ENCODE measurements around the gene SERPINB5. TPM values are rescaled to one million over a fixed set of nuclear protein-coding genes. Genes with fewer than 3 reads are reported as not detected.
A peak's percentile ranks its signal among the peaks of the same experiment; 100 is the strongest.

The SERPINB5 gene
- polyA plus RNA-seq, 2 of the 4 experiments (the other 2 are of a cell fraction), result 0.08 to 0.12 TPM

GRCh38 chr18:63454497-63454896, 22.3 kb upstream of the SERPINB5 start:
- WGBS (ENCODE audit: missing lambda C conversion rate), result 34% methylated on average over 8 of the region's 8 CpGs
- Histone ChIP-seq H3K9me3 (no peaks in the 10 kb centered on the region), H3K4me3 (no peak overlapping the region), H3K27ac (peak overlapping the region; percentile 61 to 69; a peak in 5 of 6 replicates), H3K4me2 (peak overlapping the region; percentile 53), H3K4me1 (peaks cover 21% of the 10 kb centered on the region)
- ChIA-PET POLR2A (no interaction called here), CTCF (interaction anchor here (0.8 kb wide), 1 partner anchor 15 kb away, joined by 3 read pairs; no protein-coding TSS in a partner anchor)
- peak; percentile 54 to 62; a peak in 2 of 6 replicates for ATAC-seq
- TF ChIP-seq RNF2 (IDR thresholded peaks at IDR 0.05; ENCODE audit: borderline replicate concordance, low read depth) (no peak), CEBPB (IDR thresholded peaks at IDR 0.05) (no peak), FOSL2 (IDR thresholded peaks at IDR 0.05) (no peak), FOSL2 (CRISPR knock-in tag; IDR thresholded peaks at IDR 0.05) (no peak), ATOH8 (CRISPR knock-in tag; IDR thresholded peaks at IDR 0.05; ENCODE audit: low read depth) (no peak), SMC3 (IDR thresholded peaks at IDR 0.05) (no peak)
- peak; percentile 28 to 49 for DNase-seq (ENCODE audit: low read depth in 1 of 2, low spot score in 1 of 2)
- FAIRE-seq, result no peak

GRCh38 chr18:63457977-63458376, 18.8 kb upstream of the SERPINB5 start:
- no peak for FAIRE-seq
- 45% methylated on average over 6 of the region's 6 CpGs for WGBS (ENCODE audit: missing lambda C conversion rate)
- ATAC-seq, result no peak
- no peak overlapping the region for H3K27ac ChIP-seq
- H3K4me2 ChIP-seq, result no peak overlapping the region
- peaks cover 15% of the 10 kb centered on the region for H3K4me1 ChIP-seq
- no peaks in the 10 kb centered on the region for H3K9me3 ChIP-seq
- CTCF ChIA-PET, result no interaction called here
- DNase-seq (ENCODE audit: low read depth in 1 of 2, low spot score in 1 of 2), result no peak
- H3K4me3 ChIP-seq, result no peak overlapping the region
- POLR2A ChIA-PET, result interaction anchor here (0.6 kb wide), 1 partner anchor 90 kb away, joined by 3 read pairs; no protein-coding TSS in a partner anchor
- TF ChIP-seq CHD2 (IDR thresholded peaks at IDR 0.05; ENCODE audit: low read length, partially characterized antibody) (no peak), KDM5A (IDR thresholded peaks at IDR 0.05) (no peak), FOSL2 (IDR thresholded peaks at IDR 0.05) (no peak), FOSL2 (CRISPR knock-in tag; IDR thresholded peaks at IDR 0.05) (no peak), RFX5 (IDR thresholded peaks at IDR 0.05) (no peak), EHF (CRISPR knock-in tag; IDR thresholded peaks at IDR 0.05) (no peak), HMGXB4 (CRISPR knock-in tag; IDR thresholded peaks at IDR 0.05; ENCODE audit: borderline replicate concordance) (no peak), ELK1 (IDR thresholded peaks at IDR 0.05; ENCODE audit: low read depth, low read length) (no peak), HEYL (CRISPR knock-in tag; IDR thresholded peaks at IDR 0.05) (no peak)

- no peak for FAIRE-seq
- no peak for TF ChIP-seq ZNF302 (CRISPR knock-in tag; IDR thresholded peaks at IDR 0.05)
- no peak for TF ChIP-seq FOSL2 (IDR thresholded peaks at IDR 0.05)
- no peak for TF ChIP-seq FOSL2 (CRISPR knock-in tag; IDR thresholded peaks at IDR 0.05)
- Histone ChIP-seq H3K4me3 (no peak overlapping the region), H3K4me2 (no peak overlapping the region), H3K27ac (no peak overlapping the region), H3K9me3 (no peaks in the 10 kb centered on the region), H3K4me1 (no peaks in the 10 kb centered on the region)
- WGBS (ENCODE audit: missing lambda C conversion rate), result 4% methylated on average over 1 of the region's 1 CpG
- no peak for DNase-seq (ENCODE audit: low read depth in 1 of 2, low spot score in 1 of 2)
- CTCF ChIA-PET, result no interaction called here
- POLR2A ChIA-PET, result no interaction called here
- ATAC-seq, result no peak
These were observed 16.3 kb upstream of the SERPINB5 start for GRCh38 chr18:63460414-63460813.

GRCh38 chr18:63464434-63464833, 12.3 kb upstream of the SERPINB5 start:
- ChIA-PET POLR2A (no interaction called here), CTCF (interaction anchor here (0.7 kb wide), 1 partner anchor 25 kb away, joined by 3 read pairs; no protein-coding TSS in a partner anchor)
- Histone ChIP-seq H3K9me3 (no peaks in the 10 kb centered on the region), H3K4me2 (no peak overlapping the region), H3K4me1 (no peaks in the 10 kb centered on the region), H3K4me3 (no peak overlapping the region), H3K27ac (no peak overlapping the region)
- ATAC-seq (no peak), DNase-seq (ENCODE audit: low read depth in 1 of 2, low spot score in 1 of 2) (no peak), FAIRE-seq (no peak)
- TF ChIP-seq USF2 (IDR thresholded peaks at IDR 0.05) (no peak), MAX (IDR thresholded peaks at IDR 0.05) (no peak), KDM5A (IDR thresholded peaks at IDR 0.05) (no peak), RFX5 (IDR thresholded peaks at IDR 0.05) (no peak), MAFK (IDR thresholded peaks at IDR 0.05; ENCODE audit: partially characterized antibody) (peak; percentile 93)
- WGBS (ENCODE audit: missing lambda C conversion rate), result 70% methylated on average over 2 of the region's 2 CpGs

Measured in A549 (cell line).